DLD1 (cell line): ENCODE data around the gene C1orf21.
"Not testable (repeated sequence)": the region's sequence is repeated elsewhere in the genome, so short reads cannot be mapped to it uniquely, and the experiment has no call there.

Experiments
- in situ Hi-C: cut with HindIII; loops from 2 replicates; pipeline ENCODE4 v1.10.0; 2017; ENCODE audit warnings: low sequenced_read_pairs

C1orf21 gene

GRCh38 chr1:184595596-184595995 lies 208.8 kb downstream of the C1orf21 start:
- in situ Hi-C loops = no loop called here

GRCh38 chr1:184596950-184597645 lies 210.3 kb downstream of the C1orf21 start:
- in situ Hi-C loops = no loop called here

- in situ Hi-C loops = no loop called here
These were observed 211.0 kb downstream of the C1orf21 start for GRCh38 chr1:184597650-184598357.

- in situ Hi-C loops = no loop called here
These were observed 211.8 kb downstream of the C1orf21 start for GRCh38 chr1:184598403-184599193.

GRCh38 chr1:184604152-184604900 lies 217.5 kb downstream of the C1orf21 start:
- in situ Hi-C loops = no loop called here

GRCh38 chr1:184605941-184606340 lies 219.1 kb downstream of the C1orf21 start:
- in situ Hi-C loops = no loop called here

- in situ Hi-C loops = no loop called here
These were observed 220.0 kb downstream of the C1orf21 start for GRCh38 chr1:184606786-184607185.

- in situ Hi-C loops = no loop called here
These were observed 221.8 kb downstream of the C1orf21 start for GRCh38 chr1:184608581-184608980.

GRCh38 chr1:184608990-184609389 lies 222.2 kb downstream of the C1orf21 start:
- in situ Hi-C loops = no loop called here

GRCh38 chr1:184610876-184611595 lies 224.2 kb downstream of the C1orf21 start:
- in situ Hi-C loops = no loop called here

- in situ Hi-C loops = not testable (repeated sequence)
These were observed 225.4 kb downstream of the C1orf21 start for GRCh38 chr1:184612229-184612628.

- in situ Hi-C loops = no loop called here
These were observed 227.8 kb downstream of the C1orf21 start for GRCh38 chr1:184614667-184615066.

- in situ Hi-C loops = no loop called here
These were observed 228.5 kb downstream of the C1orf21 start for GRCh38 chr1:184615301-184615700.

GRCh38 chr1:184616504-184616903 lies 229.7 kb downstream of the C1orf21 start:
- in situ Hi-C loops = no loop called here

GRCh38 chr1:184617433-184618029 lies 230.7 kb downstream of the C1orf21 start:
- in situ Hi-C loops = no loop called here

- in situ Hi-C loops = no loop called here
These were observed 232.0 kb downstream of the C1orf21 start for GRCh38 chr1:184618851-184619250.

- in situ Hi-C loops = no loop called here
These were observed 233.6 kb downstream of the C1orf21 start for GRCh38 chr1:184620469-184620868.

GRCh38 chr1:184621260-184621659 lies 234.4 kb downstream of the C1orf21 start:
- in situ Hi-C loops = no loop called here

- in situ Hi-C loops = no loop called here
These were observed 235.5 kb downstream of the C1orf21 start for GRCh38 chr1:184622136-184622823.
